Stimulated activated CD8-positive, alpha-beta memory T cell treated with anti-CD3 and anti-CD28 coated beads, Interleukin-2, amount 100 ng/mL, for 48 hours (primary cell): ENCODE results near the gene ADAMTS12.
"Not testable (repeated sequence)": the region's sequence is repeated elsewhere in the genome, so short reads cannot be mapped to it uniquely, and the experiment has no call there.

ENCODE experiments used
- DNase-seq, 2 donors: peaks; one replicate each; pipeline ENCODE4 v3.0.0-alpha.2; 2020; ENCODE audit warnings: low read depth in 2 of 2

The ADAMTS12 gene

GRCh38 chr5:33582417-33582816 is 309.4 kb downstream of the ADAMTS12 start:
- DNase-seq: no peak

- no peak for DNase-seq
Measured at GRCh38 chr5:33579789-33580188, 312.0 kb downstream of the ADAMTS12 start.

- DNase-seq: no peak
Measured at GRCh38 chr5:33579152-33579551, 312.6 kb downstream of the ADAMTS12 start.

- no peak for DNase-seq
Measured at GRCh38 chr5:33576726-33577590, 314.8 kb downstream of the ADAMTS12 start.

- no peak for DNase-seq
Measured at GRCh38 chr5:33565324-33565723, 326.5 kb downstream of the ADAMTS12 start.

GRCh38 chr5:33563983-33564908 is 327.5 kb downstream of the ADAMTS12 start:
- no peak for DNase-seq

- no peak for DNase-seq
Measured at GRCh38 chr5:33563530-33563929, 328.3 kb downstream of the ADAMTS12 start.

GRCh38 chr5:33558489-33558888 is 333.3 kb downstream of the ADAMTS12 start:
- DNase-seq: no peak

GRCh38 chr5:33557605-33558004 is 334.2 kb downstream of the ADAMTS12 start:
- DNase-seq: no peak

- DNase-seq: no peak
Measured at GRCh38 chr5:33556330-33557328, 335.2 kb downstream of the ADAMTS12 start.

- DNase-seq: no peak
Measured at GRCh38 chr5:33549982-33550567, 341.7 kb downstream of the ADAMTS12 start.

GRCh38 chr5:33539790-33540189 is 352.0 kb downstream of the ADAMTS12 start:
- DNase-seq: not testable (repeated sequence)

- no peak for DNase-seq
Measured at GRCh38 chr5:33539212-33539611, 352.6 kb downstream of the ADAMTS12 start.

GRCh38 chr5:33538201-33538600 is 353.6 kb downstream of the ADAMTS12 start:
- DNase-seq: no peak

- DNase-seq: no peak
Measured at GRCh38 chr5:33537240-33537639, 354.6 kb downstream of the ADAMTS12 start.

GRCh38 chr5:33536802-33537201 is 355.0 kb downstream of the ADAMTS12 start:
- DNase-seq: no peak

GRCh38 chr5:33531824-33532223 is 360.0 kb downstream of the ADAMTS12 start:
- DNase-seq: no peak

- no peak for DNase-seq
Measured at GRCh38 chr5:33531037-33531298, 360.8 kb downstream of the ADAMTS12 start.

- DNase-seq: no peak
Measured at GRCh38 chr5:33530183-33531036, 361.4 kb downstream of the ADAMTS12 start.

GRCh38 chr5:33527696-33528095 is 364.1 kb downstream of the ADAMTS12 start:
- no peak for DNase-seq
